ENCODE data around the gene RHOH.

GRCh38 chr4:40149960-40150385 lies 46.9 kb upstream of the RHOH start:
- TF ChIP-seq EZH2 (IDR thresholded peaks at IDR 0.05; ENCODE audit: insufficient read depth, poor library complexity, severe bottlenecking), result no peak
- TF ChIP-seq EZH2phosphoT487 (IDR thresholded peaks at IDR 0.05; ENCODE audit: insufficient read depth, low read depth), result no peak

Measured in GM23248 (cell line).